Thoracic aorta (tissue), 2 donors: ENCODE measurements around the gene GNG11. TPM values are rescaled to one million over a fixed set of nuclear protein-coding genes. Genes with fewer than 3 reads are reported as not detected.

Experiments used
- ATAC-seq: fragments of 150-250 bp; one replicate; pipeline ENCODE4 v1.8.0; 2017; ENCODE audit warnings: low read depth; ENCODE audit not compliant: insufficient number of reproducible peaks, low FRiP score
- DNase-seq: peaks from one replicate; pipeline ENCODE4 v3.0.0-alpha.2; 2020; ENCODE audit warnings: low spot score
- H3K27ac ChIP-seq, 2 donors: fragments of 200-600 bp; sonication (generic); 1 replicate in 1 of 2; 2 replicates in 1 of 2; pipeline ENCODE4 v1.5.1; 2016; ENCODE audit warnings: mild to moderate bottlenecking in 2 of 2, moderate library complexity in 2 of 2
- H3K27me3 ChIP-seq: fragments of 200-600 bp; sonication (generic); replicated peaks from 2 replicates; pipeline ENCODE4 v1.6.0; 2016; ENCODE audit warnings: mild to moderate bottlenecking; ENCODE audit not compliant: insufficient read depth
- H3K36me3 ChIP-seq: fragments of 200-600 bp; sonication (generic); one replicate; pipeline ENCODE4 v1.5.1; 2016
- H3K4me1 ChIP-seq, 2 donors: fragments of 200-600 bp; sonication (generic); 1 replicate in 1 of 2; 2 replicates in 1 of 2; pipeline versions ENCODE4 v1.5.1 to v1.6.0; 2016; ENCODE audit warnings: low read depth in 2 of 2, mild to moderate bottlenecking in 1 of 2; ENCODE audit not compliant: control insufficient read depth in 1 of 2
- H3K4me3 ChIP-seq: fragments of 200-600 bp; sonication (generic); 2 replicates; pipeline ENCODE4 v1.5.1; 2016; ENCODE audit warnings: mild to moderate bottlenecking
- H3K9me3 ChIP-seq: fragments of 200-600 bp; sonication (generic); 2 replicates; pipeline ENCODE4 v1.5.1; 2016
- total RNA-seq, 2 donors: library from RNA; depleted of rRNA; stranded (reverse); fragments of >200 nt; gene quantifications; one replicate each; pipeline versions ENCODE4 v1.1.0 to v1.2.3, GENCODE V29; 2016
- TF ChIP-seq, protein P1 (sequence below): fragments of 200-600 bp; sonication (generic); IDR thresholded peaks from one replicate; pipeline ENCODE4 v1.5.1; 2019; ENCODE audit warnings: antibody characterized with exemption

Gene GNG11
- total RNA-seq, 2 donors from 2014 or later, result 11.1 to 12.2 TPM

DNA sequence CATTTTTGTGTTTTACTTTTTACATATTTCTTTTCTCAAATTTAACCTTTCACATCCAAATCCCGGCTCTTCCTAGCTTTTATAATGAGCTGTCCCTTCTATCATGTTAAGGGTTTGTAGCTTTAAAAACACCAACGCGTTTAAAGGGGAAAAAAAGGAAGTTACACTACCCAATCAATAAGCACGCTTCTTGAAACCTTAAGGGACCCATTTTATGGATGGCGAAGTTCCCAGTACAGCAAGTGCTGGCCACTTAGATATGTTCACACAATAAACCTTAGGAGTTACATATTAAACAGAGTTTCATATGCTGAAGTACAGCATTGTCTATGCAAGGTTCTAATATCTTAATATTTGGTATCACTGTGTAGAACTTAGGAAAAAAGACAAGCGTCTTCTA, 1.8 kb downstream of the GNG11 start:
- ATAC-seq (no peak), DNase-seq (no peak)
- no peaks in the 10 kb centered on the region for H3K27me3 ChIP-seq
- H3K9me3 ChIP-seq, result no peaks in the 10 kb centered on the region
- TF ChIP-seq, protein P1, sequence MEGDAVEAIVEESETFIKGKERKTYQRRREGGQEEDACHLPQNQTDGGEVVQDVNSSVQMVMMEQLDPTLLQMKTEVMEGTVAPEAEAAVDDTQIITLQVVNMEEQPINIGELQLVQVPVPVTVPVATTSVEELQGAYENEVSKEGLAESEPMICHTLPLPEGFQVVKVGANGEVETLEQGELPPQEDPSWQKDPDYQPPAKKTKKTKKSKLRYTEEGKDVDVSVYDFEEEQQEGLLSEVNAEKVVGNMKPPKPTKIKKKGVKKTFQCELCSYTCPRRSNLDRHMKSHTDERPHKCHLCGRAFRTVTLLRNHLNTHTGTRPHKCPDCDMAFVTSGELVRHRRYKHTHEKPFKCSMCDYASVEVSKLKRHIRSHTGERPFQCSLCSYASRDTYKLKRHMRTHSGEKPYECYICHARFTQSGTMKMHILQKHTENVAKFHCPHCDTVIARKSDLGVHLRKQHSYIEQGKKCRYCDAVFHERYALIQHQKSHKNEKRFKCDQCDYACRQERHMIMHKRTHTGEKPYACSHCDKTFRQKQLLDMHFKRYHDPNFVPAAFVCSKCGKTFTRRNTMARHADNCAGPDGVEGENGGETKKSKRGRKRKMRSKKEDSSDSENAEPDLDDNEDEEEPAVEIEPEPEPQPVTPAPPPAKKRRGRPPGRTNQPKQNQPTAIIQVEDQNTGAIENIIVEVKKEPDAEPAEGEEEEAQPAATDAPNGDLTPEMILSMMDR, result no peak
- H3K36me3 ChIP-seq, result no peaks in the 10 kb centered on the region
- no peak overlapping the region for H3K27ac ChIP-seq
- H3K4me1 ChIP-seq, result peaks cover 10 to 35% of the 10 kb centered on the region in 2 donors
- peak overlapping the region; percentile 84 for H3K4me3 ChIP-seq

DNA sequence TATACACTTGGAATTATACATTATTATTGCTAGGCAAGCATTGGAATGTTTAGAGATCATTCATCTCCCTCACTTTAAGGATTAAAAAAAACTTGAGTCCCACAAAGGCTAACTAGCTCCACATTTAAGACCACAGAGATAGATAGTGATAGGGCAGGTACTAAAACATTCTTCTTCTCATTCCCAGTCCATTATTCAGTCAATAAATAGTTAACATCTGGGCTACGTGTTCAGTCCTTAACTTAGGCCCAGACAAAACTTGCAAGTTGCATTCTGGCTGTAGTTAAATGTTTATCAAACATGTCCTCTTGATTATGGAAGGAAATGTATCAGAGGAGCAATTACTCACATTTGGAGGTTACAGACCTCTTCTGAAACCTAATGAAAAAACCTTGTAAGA, 2.4 kb downstream of the GNG11 start:
- ATAC-seq (no peak), DNase-seq (no peak)
- Histone ChIP-seq H3K27me3 (no peaks in the 10 kb centered on the region), H3K9me3 (no peaks in the 10 kb centered on the region), H3K27ac (no peak overlapping the region), H3K36me3 (no peaks in the 10 kb centered on the region), H3K4me1 (peaks cover 10 to 35% of the 10 kb centered on the region in 2 donors), H3K4me3 (peak overlapping the region; percentile 84)
- TF ChIP-seq, protein P1, result no peak

DNA sequence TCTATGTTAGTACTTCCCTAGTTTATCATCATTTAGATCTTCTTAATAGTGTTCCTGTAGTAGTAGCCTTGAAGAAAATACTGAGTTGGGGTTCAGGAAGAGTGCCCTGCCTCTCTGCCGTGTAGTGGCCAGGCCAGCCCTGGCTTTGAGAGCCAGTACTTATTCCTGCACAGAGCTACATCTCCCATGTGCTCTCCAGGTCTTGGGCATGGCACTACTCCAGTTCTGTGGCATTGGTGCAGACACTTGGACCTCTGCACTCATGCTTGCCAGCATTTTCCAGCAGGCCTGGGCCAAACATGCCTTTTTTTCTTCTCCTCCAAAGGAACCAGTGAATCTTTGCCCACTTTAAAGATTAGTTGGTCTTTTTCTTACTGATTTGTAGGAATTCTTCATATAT, 5.3 kb downstream of the GNG11 start:
- H3K9me3 ChIP-seq, result no peaks in the 10 kb centered on the region
- H3K4me3 ChIP-seq, result no peak overlapping the region
- H3K27me3 ChIP-seq, result no peaks in the 10 kb centered on the region
- DNase-seq, result no peak
- TF ChIP-seq, protein P1, result no peak
- peaks cover 5 to 28% of the 10 kb centered on the region in 2 donors for H3K4me1 ChIP-seq
- no peak for ATAC-seq
- H3K36me3 ChIP-seq, result no peaks in the 10 kb centered on the region
- peak overlapping the region in 1 of 2 donors; percentile 28 for H3K27ac ChIP-seq

DNA sequence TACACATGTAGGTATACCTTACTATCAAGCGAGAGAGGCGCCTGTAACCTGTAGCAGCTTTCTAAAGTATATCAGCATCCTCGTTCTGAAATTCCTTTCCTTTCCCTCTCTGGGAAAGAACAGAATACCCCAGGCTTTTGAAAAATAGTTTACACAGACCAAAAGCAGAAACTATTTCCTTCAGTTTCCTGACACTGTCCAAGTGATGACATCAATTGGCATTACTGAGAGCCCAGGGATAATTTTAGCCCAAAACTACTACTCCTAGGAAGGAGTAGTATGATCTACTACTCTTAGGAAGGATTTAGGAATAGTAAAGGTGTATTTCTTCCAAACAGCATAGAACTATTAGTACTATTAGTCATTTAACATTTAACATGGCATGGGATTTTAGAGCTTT, 6.0 kb downstream of the GNG11 start:
- Histone ChIP-seq H3K27ac (peak overlapping the region; percentile 8 to 28), H3K36me3 (no peaks in the 10 kb centered on the region), H3K4me3 (no peak overlapping the region), H3K27me3 (no peaks in the 10 kb centered on the region), H3K4me1 (peaks cover 3 to 28% of the 10 kb centered on the region in 2 donors), H3K9me3 (no peaks in the 10 kb centered on the region)
- TF ChIP-seq, protein P1, result no peak
- no peak for DNase-seq
- ATAC-seq, result no peak

DNA sequence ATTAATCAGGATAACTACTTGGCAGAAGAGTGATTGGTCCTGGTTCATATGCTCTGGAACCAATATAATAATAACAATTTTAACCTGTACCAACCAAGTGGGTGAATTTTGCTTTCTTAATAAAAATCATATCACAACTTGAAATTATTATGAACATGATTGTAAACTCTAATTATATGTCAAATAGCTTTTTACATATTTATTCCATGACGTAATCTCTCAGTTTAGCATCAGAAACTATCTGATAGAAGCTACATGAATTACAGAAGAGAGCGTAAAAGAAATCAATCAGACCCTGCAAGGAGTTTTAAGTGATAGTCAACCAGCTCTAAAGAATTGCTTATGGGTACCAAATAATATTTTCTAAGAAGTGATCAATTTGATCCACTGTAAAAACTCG, 10.1 kb downstream of the GNG11 start:
- Histone ChIP-seq H3K4me1 (peaks cover 3 to 14% of the 10 kb centered on the region in 2 donors), H3K4me3 (no peak overlapping the region), H3K27ac (no peak overlapping the region), H3K36me3 (no peaks in the 10 kb centered on the region), H3K27me3 (no peaks in the 10 kb centered on the region), H3K9me3 (no peaks in the 10 kb centered on the region)
- TF ChIP-seq, protein P1, result no peak
- DNase-seq (no peak), ATAC-seq (no peak)
